Esophagus muscularis mucosa (tissue), 4 donors: ENCODE data around the gene PACSIN3. TPM values are rescaled to one million over a fixed set of nuclear protein-coding genes. Genes with fewer than 3 reads are reported as not detected.

ENCODE experiments used
- DNase-seq: peaks from one replicate; pipeline ENCODE4 v3.0.0-alpha.2; 2017; ENCODE audit errors: extremely low spot score
- H3K27ac ChIP-seq, 4 donors: fragments of 200-600 bp; sonication (generic); replicated peaks in 1 of 4; 1 replicate in 3 of 4; 2 replicates in 1 of 4; pipeline ENCODE4 v1.5.1; 2016 to 2019; ENCODE audit warnings: mild to moderate bottlenecking in 1 of 4
- H3K27me3 ChIP-seq, 4 donors: fragments of 200-600 bp; sonication (generic); one replicate each; pipeline versions ENCODE4 v1.5.1 to v1.6.0; 2016 to 2019
- H3K36me3 ChIP-seq, 4 donors: fragments of 200-600 bp; sonication (generic); one replicate each; pipeline ENCODE4 v1.5.1; 2016 to 2019
- H3K4me1 ChIP-seq, 4 donors: fragments of 200-600 bp; sonication (generic); one replicate each; pipeline ENCODE4 v1.5.1; 2016 to 2019
- H3K4me3 ChIP-seq, 4 donors: fragments of 200-600 bp; sonication (generic); 1 replicate in 2 of 4; 2 replicates in 2 of 4; pipeline ENCODE4 v1.5.1; 2016 to 2019; ENCODE audit warnings: mild to moderate bottlenecking in 4 of 4, moderate library complexity in 1 of 4
- H3K9me3 ChIP-seq, 4 donors: fragments of 200-600 bp; sonication (generic); 1 replicate in 3 of 4; 2 replicates in 1 of 4; pipeline ENCODE4 v1.5.1; 2016 to 2019
- CTCF ChIP-seq, 3 experiments: fragments of 200-600 bp in 2 of 3; fragments of 450-650 bp in 1 of 3; sonication (generic) in 2 of 3; IDR thresholded peaks; one replicate each; pipeline ENCODE4 v1.5.1; 2017 to 2019; ENCODE audit warnings: antibody characterized with exemption in 3 of 3, mild to moderate bottlenecking in 2 of 3, moderate library complexity in 1 of 3
- EP300 ChIP-seq: sonication (generic); formaldehyde crosslinking; IDR thresholded peaks from one replicate; pipeline ENCODE4 v1.6.1; 2017; ENCODE audit warnings: antibody characterized with exemption
- POLR2A ChIP-seq: fragments of 450-650 bp; IDR thresholded peaks from one replicate; pipeline ENCODE4 v1.6.1; 2017; ENCODE audit warnings: antibody characterized with exemption, moderate library complexity, mild to moderate bottlenecking, low read depth
- POLR2AphosphoS5 ChIP-seq, 2 donors: sonication (generic); formaldehyde crosslinking; IDR thresholded peaks; one replicate each; pipeline ENCODE4 v1.6.1; 2017; ENCODE audit warnings: antibody characterized with exemption in 2 of 2
- WGBS: methylation state at CpG from one replicate; pipeline ENCODE4 v1.1.5; 2018; 5-methylcytosine and 5-hydroxymethylcytosine counted together
- intact Hi-C: fragments of 100-400 bp; cut with DNase I; formaldehyde crosslinking; loops from one replicate; pipeline ENCODE4 v1.15.1; 2023
- total RNA-seq, 4 donors: library from RNA; depleted of rRNA; stranded (reverse); fragments of >200 nt; gene quantifications; one replicate each; pipeline versions ENCODE4 v1.1.0 to v1.2.1, GENCODE V29; 2016

Gene PACSIN3
- total RNA-seq, 4 donors from 2014 or later = 43.6 to 89.9 (median 56.0) TPM

- no peak for TF ChIP-seq POLR2AphosphoS5 (IDR thresholded peaks at IDR 0.05)
- TF ChIP-seq EP300 = no peak
- TF ChIP-seq CTCF (IDR thresholded peaks at IDR 0.05) = no peak
- no peak for TF ChIP-seq POLR2A
- 89% methylated on average over 4 of the region's 4 CpGs for WGBS
- H3K27ac ChIP-seq = no peak overlapping the region
- no peaks in the 10 kb centered on the region for H3K9me3 ChIP-seq
- peaks cover 13 to 29% (median 29%) of the 10 kb centered on the region in 4 donors for H3K4me1 ChIP-seq
- no peak overlapping the region for H3K4me3 ChIP-seq
- H3K36me3 ChIP-seq = no peaks in the 10 kb centered on the region
- no peak for DNase-seq
- intact Hi-C loops = no loop called here
- H3K27me3 ChIP-seq = no peaks in the 10 kb centered on the region
These were observed 38.0 kb downstream of the PACSIN3 start for GRCh38 chr11:47148270-47148669.

GRCh38 chr11:47147681-47148080, 38.6 kb downstream of the PACSIN3 start:
- TF ChIP-seq POLR2A (no peak), CTCF (IDR thresholded peaks at IDR 0.05) (no peak), EP300 (no peak), POLR2AphosphoS5 (IDR thresholded peaks at IDR 0.05) (no peak)
- Histone ChIP-seq H3K27ac (no peak overlapping the region), H3K9me3 (no peaks in the 10 kb centered on the region), H3K4me3 (no peak overlapping the region), H3K4me1 (peaks cover 13 to 29% (median 28%) of the 10 kb centered on the region in 4 donors), H3K27me3 (no peaks in the 10 kb centered on the region), H3K36me3 (no peaks in the 10 kb centered on the region)
- no peak for DNase-seq
- 88% methylated on average over 7 of the region's 7 CpGs for WGBS
- intact Hi-C loops = no loop called here

GRCh38 chr11:47147250-47147649, 39.0 kb downstream of the PACSIN3 start:
- Histone ChIP-seq H3K27ac (no peak overlapping the region), H3K4me1 (peaks cover 13 to 30% (median 27%) of the 10 kb centered on the region in 4 donors), H3K9me3 (no peaks in the 10 kb centered on the region), H3K4me3 (no peak overlapping the region), H3K36me3 (no peaks in the 10 kb centered on the region), H3K27me3 (no peaks in the 10 kb centered on the region)
- WGBS = 92% methylated on average over 2 of the region's 2 CpGs
- intact Hi-C loops = no loop called here
- DNase-seq = no peak
- TF ChIP-seq EP300 (no peak), CTCF (IDR thresholded peaks at IDR 0.05) (no peak), POLR2A (no peak), POLR2AphosphoS5 (IDR thresholded peaks at IDR 0.05) (no peak)

GRCh38 chr11:47144541-47144940, 41.7 kb downstream of the PACSIN3 start:
- no peak overlapping the region for H3K27ac ChIP-seq
- no peak for TF ChIP-seq POLR2AphosphoS5 (IDR thresholded peaks at IDR 0.05)
- TF ChIP-seq EP300 = no peak
- no peak for TF ChIP-seq CTCF (IDR thresholded peaks at IDR 0.05)
- TF ChIP-seq POLR2A = no peak
- DNase-seq = no peak
- no peaks in the 10 kb centered on the region for H3K27me3 ChIP-seq
- intact Hi-C loops = no loop called here
- H3K4me1 ChIP-seq = peaks cover 12 to 25% (median 23%) of the 10 kb centered on the region in 4 donors
- 92% methylated on average over 3 of the region's 3 CpGs for WGBS
- peaks cover 0 to 4% (median 0%) of the 10 kb centered on the region in 4 donors for H3K36me3 ChIP-seq
- H3K4me3 ChIP-seq = no peak overlapping the region
- H3K9me3 ChIP-seq = no peaks in the 10 kb centered on the region

GRCh38 chr11:47143322-47143721, 42.9 kb downstream of the PACSIN3 start:
- no peak overlapping the region for H3K4me3 ChIP-seq
- WGBS = 27% methylated on average over 3 of the region's 3 CpGs
- peaks cover under 1 to 13% (median 12%) of the 10 kb centered on the region in 4 donors for H3K4me1 ChIP-seq
- no peak for DNase-seq
- no peaks in the 10 kb centered on the region for H3K9me3 ChIP-seq
- H3K27me3 ChIP-seq = no peaks in the 10 kb centered on the region
- H3K36me3 ChIP-seq = peaks cover 0 to 6% (median 2%) of the 10 kb centered on the region in 4 donors
- no peak overlapping the region for H3K27ac ChIP-seq
- no peak for TF ChIP-seq EP300
- no peak for TF ChIP-seq POLR2A
- no peak for TF ChIP-seq CTCF (IDR thresholded peaks at IDR 0.05)
- no peak for TF ChIP-seq POLR2AphosphoS5 (IDR thresholded peaks at IDR 0.05)
- intact Hi-C loops = no loop called here
